ENCODE measurements around the gene CDHR2. TPM values are rescaled to one million over a fixed set of nuclear protein-coding genes. Genes with fewer than 3 reads are reported as not detected.
A peak's percentile ranks its signal among the peaks of the same experiment; 100 is the strongest.
"Not testable (repeated sequence)": the region's sequence is repeated elsewhere in the genome, so short reads cannot be mapped to it uniquely, and the experiment has no call there.

The CDHR2 gene
- polyA plus RNA-seq, 3 donors from 2014 or later, result not detected

DNA sequence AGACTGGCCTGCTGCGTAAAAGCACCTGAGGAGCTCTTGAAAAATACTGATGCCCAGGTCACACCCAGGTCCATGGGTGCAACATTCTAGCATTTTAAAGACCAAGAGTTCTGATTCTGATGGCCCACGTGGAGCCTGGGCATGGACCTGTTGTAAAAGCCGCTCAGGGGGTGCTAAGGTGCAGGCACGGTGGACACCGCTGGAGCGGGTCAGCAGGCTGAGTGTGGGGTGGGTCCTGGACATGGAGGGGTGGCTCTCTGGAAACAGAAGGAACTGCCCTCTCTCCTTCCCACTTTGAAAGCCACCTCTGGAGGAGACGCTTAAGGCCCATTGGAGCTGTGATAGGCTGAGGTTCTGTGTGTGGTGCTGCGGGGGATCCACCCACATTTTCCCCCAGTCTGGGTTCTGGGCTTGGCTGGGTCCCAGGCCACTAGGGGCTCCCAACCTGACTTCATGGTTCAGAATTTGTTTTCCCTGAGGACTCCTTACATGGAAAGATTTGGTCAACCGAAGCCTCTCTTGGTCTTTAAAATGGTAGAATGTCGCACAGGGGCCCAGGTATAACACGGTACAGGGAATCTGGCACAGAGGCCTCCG, 44.2 kb downstream of the CDHR2 start:
- peaks cover 6 to 7% of the 10 kb centered on the region in 2 donors for H3K4me1 Mint-ChIP-seq
- H3K4me3 Mint-ChIP-seq, result no peak overlapping the region
- H3K27ac Mint-ChIP-seq, result no peak overlapping the region
- H3K36me3 Mint-ChIP-seq, result no peaks in the 10 kb centered on the region
- peaks cover 0 to 11% (median 3%) of the 10 kb centered on the region in 3 donors for H3K27me3 Mint-ChIP-seq (ENCODE audit: low read depth in 3 of 3)
- H3K9me3 Mint-ChIP-seq, result peaks cover 0 to 2% (median 0%) of the 10 kb centered on the region in 6 donors
- DNase-seq, result no peak

DNA sequence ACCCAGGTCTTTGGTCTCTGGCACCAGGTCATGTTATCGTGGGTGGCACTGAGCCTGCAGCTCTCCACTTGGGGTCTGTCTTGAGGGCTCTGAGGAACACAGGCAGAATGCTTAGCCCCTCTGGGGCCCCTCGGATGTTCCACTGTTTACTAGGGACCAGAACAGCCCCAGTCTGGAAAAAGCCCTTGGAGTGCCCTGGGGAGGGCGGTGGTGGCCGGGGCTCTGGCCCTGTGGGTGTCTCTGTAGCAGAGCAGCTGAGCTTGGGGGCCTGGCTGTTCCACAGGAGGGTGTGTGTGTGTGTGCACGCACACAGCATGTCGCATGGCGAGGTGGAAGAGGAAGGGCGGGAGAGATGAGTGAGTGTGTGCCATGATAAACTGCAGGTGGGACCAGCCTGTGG, 45.4 kb downstream of the CDHR2 start:
- Mint-ChIP-seq H3K27me3 (ENCODE audit: low read depth in 3 of 3) (peaks cover 0 to 11% (median 4%) of the 10 kb centered on the region in 3 donors), H3K4me1 (peaks cover 7% of the 10 kb centered on the region in 2 donors), H3K4me3 (peak overlapping the region in 1 of 5 donors; percentile 38), H3K27ac (no peak overlapping the region), H3K36me3 (no peaks in the 10 kb centered on the region), H3K9me3 (peaks cover 0 to 2% (median 0%) of the 10 kb centered on the region in 6 donors)
- DNase-seq, result no peak

DNA sequence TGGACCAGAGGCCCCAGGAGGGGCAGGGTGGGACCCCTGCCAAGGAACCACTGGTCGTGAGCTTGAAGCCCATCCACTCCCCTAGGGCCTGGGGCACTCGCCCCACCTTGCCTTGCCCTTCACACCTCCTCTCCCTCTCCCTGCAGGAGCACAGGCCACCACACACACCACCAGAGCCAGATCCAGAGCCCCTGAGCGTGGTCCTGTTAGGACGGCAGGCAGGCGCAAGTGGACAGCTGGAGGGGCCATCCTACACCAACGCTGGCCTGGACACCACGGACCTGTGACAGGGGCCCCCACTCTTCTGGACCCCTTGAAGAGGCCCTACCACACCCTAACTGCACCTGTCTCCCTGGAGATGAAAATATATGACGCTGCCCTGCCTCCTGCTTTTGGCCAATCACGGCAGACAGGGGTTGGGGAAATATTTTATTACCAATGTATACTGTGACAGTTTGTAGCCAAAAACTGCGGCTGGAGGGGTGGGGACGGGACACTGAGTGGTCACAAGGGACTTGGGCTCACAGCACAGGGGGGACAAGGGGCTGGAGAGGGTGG, 46.3 kb downstream of the CDHR2 start:
- DNase-seq, result no peak
- peaks cover 7% of the 10 kb centered on the region in 2 donors for H3K4me1 Mint-ChIP-seq
- H3K4me3 Mint-ChIP-seq, result no peak overlapping the region
- peaks cover 0 to 11% (median 6%) of the 10 kb centered on the region in 3 donors for H3K27me3 Mint-ChIP-seq (ENCODE audit: low read depth in 3 of 3)
- H3K27ac Mint-ChIP-seq, result no peak overlapping the region
- H3K36me3 Mint-ChIP-seq, result no peaks in the 10 kb centered on the region
- H3K9me3 Mint-ChIP-seq, result peaks cover 0 to 2% (median 0%) of the 10 kb centered on the region in 6 donors

DNA sequence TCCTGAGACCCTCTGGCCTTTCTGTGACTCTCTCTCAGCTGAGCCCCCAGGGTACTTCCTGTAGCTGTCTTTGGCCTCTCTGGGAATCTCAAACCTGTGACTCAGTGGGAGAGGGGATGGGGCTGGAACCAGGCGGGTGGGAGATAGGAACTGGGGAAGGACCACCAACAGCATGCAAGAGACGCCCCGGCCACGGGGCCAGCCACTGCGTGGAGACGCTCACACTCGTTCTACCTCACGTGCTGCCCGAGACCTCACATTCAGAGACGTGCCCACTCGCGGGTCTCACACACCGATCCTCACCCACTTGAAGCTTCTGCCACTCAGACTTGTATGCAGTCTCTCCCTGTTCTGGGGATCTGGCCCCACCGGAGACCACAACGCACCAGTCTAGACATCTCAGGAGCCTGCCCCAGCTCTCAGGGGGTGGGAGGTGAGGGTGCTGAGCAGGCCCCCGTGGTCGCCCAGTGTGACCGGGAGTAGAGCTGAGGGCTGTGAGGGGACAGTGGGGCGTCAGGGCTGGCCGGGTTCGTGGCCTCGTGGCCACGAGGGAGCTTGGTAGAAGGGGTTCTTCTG, 47.0 kb downstream of the CDHR2 start:
- no peak for DNase-seq

DNA sequence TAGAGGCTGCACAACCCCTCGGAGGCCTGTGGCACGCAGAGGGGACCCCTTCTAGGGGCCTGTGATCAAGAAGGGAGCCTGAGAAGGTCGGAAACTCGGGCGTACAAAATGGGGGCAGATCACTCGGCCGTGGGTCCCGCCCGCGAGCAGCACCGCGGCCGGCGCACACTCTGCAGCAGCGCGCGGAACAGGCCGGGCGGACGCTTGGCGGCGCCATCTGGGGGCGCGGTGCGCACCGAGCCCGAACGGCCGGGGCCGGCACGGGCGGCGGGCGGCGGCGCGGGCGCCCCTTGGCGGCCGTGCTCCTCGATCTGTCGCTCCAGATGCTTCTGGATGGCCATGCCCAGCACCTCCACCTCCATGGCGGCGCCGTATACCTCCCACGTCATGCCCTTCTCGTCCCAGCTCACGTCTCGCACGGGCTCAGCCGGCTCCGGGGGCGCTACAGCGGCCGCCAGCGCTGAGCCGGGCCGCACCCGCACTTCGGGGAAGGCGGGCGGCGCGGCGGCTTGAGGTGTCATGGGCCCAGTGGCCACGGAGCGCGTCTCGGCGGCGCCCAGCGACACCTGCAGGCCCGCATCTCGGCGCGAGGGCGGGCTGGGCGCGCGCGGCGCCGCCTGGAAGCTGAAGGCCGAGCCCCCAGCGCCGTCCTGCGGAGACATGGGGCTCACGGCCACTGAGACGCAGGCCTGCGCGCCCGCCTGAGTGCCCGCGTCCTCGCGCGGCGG, 47.7 kb downstream of the CDHR2 start:
- DNase-seq, result peak; percentile 45 to 57 (median 55)
- Mint-ChIP-seq H3K9me3 (peaks cover 0 to 2% (median 0%) of the 10 kb centered on the region in 6 donors), H3K36me3 (no peaks in the 10 kb centered on the region), H3K4me1 (peaks cover 7% of the 10 kb centered on the region in 2 donors), H3K4me3 (peak overlapping the region; percentile 55 to 86 (median 78)), H3K27me3 (ENCODE audit: low read depth in 3 of 3) (peaks cover 0 to 11% (median 6%) of the 10 kb centered on the region in 3 donors), H3K27ac (no peak overlapping the region)

More for the DNA sequence above, 47.0 kb downstream of the CDHR2 start:
- H3K27ac Mint-ChIP-seq, result no peak overlapping the region
- H3K27me3 Mint-ChIP-seq (ENCODE audit: low read depth in 3 of 3), result peaks cover 0 to 11% (median 6%) of the 10 kb centered on the region in 3 donors
- no peaks in the 10 kb centered on the region for H3K36me3 Mint-ChIP-seq
- peaks cover 7% of the 10 kb centered on the region in 2 donors for H3K4me1 Mint-ChIP-seq
- H3K9me3 Mint-ChIP-seq, result peaks cover 0 to 2% (median 0%) of the 10 kb centered on the region in 6 donors
- peak overlapping the region; percentile 55 to 86 (median 78) for H3K4me3 Mint-ChIP-seq

DNA sequence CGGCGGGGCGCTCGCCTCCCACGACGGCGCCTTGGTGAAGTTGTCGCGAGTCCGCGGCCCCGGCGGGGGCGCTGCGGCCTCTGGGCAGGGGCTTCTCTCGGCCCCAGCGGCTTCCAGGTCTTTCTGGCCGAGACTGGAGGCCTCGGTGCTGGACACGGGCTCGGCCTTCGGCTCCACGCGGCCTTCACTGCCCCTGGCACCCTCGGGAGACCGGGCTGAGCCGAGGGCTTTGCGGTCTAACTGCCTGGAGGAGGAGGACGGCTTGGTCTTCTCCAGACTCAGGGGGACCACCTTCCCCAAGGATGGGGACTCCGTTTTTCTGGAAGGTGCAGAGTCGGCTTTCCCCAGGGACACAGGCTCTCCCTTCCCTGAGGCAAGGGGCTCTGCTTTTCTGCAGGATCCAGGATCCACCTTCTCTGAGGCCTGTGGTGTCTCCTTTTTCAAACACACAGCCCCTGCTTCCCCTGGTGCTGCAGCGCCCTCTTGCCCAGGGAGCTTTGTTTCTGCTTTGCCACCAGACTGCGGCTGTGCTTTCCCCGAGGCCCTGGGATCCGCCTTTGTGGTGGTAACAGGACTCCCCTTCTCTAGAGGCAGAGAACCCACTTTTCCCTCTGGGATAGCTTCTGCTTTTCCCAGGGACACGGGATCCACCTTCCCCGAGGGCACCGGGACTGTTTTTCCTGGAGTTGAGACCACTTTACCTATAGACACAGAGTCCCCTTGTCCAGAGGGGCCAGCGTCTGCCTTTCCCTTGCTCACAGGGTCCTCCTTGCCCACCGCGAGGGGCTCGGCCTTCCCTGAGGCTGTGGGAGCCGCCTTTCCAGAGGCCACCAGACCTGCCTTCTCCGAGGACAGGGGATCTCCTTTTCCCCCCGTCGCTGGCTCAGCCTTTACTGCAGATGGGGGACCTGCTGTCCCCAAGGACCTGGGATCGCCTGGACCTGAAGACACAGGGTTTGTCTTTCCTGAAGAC, 48.6 kb downstream of the CDHR2 start:
- Mint-ChIP-seq H3K27me3 (ENCODE audit: low read depth in 3 of 3) (peaks cover 0 to 15% (median 6%) of the 10 kb centered on the region in 3 donors), H3K9me3 (peaks cover 0 to 2% (median 0%) of the 10 kb centered on the region in 6 donors), H3K27ac (no peak overlapping the region), H3K4me1 (peaks cover 7% of the 10 kb centered on the region in 2 donors), H3K4me3 (peak overlapping the region; percentile 18 to 60 (median 46)), H3K36me3 (no peaks in the 10 kb centered on the region)
- DNase-seq, result no peak

DNA sequence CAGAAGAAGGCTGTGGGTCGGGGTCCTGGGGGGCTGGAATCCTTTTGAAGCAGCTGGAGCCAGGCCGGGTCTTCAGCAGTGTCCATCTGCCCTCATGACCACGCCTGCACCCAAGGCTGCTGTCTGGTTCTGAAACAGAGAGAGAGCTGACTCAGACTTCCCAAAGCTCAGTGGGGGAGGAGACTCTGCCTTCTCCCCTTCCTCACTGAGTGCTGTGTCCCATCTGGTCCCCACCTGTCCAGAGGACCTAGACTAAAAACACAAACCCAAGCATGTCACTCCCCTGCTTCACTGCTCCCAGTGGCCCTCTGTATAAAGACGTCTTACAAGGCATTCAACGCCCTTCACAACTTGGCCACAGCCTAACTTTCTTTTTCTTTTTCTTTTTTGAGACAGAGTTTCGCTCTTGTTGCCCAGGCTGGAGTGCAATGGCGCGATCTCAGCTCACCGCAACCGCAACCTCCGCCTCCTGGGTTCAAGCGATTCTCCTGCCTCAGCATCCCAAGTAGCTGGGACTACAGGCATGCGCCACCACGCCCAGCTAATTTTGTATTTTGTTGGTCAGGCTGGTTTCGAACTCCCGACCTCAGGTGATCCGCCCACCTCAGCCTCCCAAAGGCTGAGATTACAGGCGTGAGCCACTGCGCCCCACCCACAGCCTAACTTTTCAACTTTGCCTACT, 50.7 kb downstream of the CDHR2 start:
- not testable (repeated sequence) for H3K36me3 Mint-ChIP-seq, H3K9me3 Mint-ChIP-seq, H3K4me3 Mint-ChIP-seq, H3K27ac Mint-ChIP-seq, H3K4me1 Mint-ChIP-seq, DNase-seq
- H3K27me3 Mint-ChIP-seq (ENCODE audit: low read depth in 3 of 3), result peaks cover 0 to 10% (median 4%) of the 10 kb centered on the region in 3 donors

DNA sequence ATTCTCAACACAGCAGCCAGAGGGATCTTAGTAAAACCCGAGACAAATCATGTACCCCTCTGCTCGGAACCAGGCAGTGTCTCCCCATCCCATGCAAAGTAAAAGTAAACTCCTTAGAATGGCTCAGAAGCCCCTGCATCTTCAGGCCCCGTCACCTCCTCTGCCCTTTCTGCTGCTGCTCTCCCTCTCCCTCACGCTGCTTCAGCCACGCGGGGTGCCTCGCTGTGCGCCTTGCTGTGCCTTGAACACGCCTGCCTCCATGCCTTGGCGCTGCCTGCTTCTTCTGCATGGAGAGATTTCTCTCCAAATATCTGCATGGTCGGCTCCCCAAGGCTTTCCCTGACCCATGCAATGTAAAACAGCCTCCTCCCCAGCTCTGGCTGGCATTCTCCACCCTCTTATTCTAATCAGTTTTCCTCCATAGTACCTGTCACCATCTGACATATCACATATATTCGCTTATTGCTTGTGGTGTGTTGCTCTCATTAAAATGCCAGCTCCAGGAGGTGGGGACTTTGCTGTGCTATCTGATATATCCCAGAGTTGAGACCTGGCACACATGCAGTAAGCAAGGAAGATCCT, 52.9 kb downstream of the CDHR2 start:
- no peak for DNase-seq
- H3K36me3 Mint-ChIP-seq, result no peaks in the 10 kb centered on the region
- peaks cover 0 to 7% (median 4%) of the 10 kb centered on the region in 3 donors for H3K27me3 Mint-ChIP-seq (ENCODE audit: low read depth in 3 of 3)
- H3K9me3 Mint-ChIP-seq, result no peaks in the 10 kb centered on the region
- H3K27ac Mint-ChIP-seq, result no peak overlapping the region
- H3K4me1 Mint-ChIP-seq, result peaks cover 0 to 1% of the 10 kb centered on the region in 2 donors
- no peak overlapping the region for H3K4me3 Mint-ChIP-seq

DNA sequence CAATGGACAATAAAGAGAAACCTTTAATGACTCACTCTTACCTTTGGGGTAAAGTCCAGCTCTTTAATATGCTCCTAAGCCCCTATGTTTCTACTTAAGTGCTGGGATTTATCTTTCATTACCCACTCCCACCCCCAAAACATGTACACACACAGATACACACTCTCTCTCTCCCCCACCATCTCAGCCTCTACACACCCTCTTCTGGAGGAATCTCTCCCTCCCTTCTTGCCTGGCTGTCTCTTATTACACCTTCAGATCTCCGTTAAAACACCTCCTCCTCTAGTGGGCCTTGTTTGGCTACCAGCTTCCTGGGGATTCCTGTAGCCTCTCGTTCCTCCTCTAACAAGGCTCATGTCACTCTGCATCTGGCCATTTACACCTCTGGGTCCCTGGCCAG, 53.9 kb downstream of the CDHR2 start:
- peaks cover 0 to 1% of the 10 kb centered on the region in 2 donors for H3K4me1 Mint-ChIP-seq
- H3K27me3 Mint-ChIP-seq (ENCODE audit: low read depth in 3 of 3), result peaks cover 0 to 6% (median 4%) of the 10 kb centered on the region in 3 donors
- H3K36me3 Mint-ChIP-seq, result no peaks in the 10 kb centered on the region
- no peak overlapping the region for H3K27ac Mint-ChIP-seq
- no peaks in the 10 kb centered on the region for H3K9me3 Mint-ChIP-seq
- H3K4me3 Mint-ChIP-seq, result no peak overlapping the region
- no peak for DNase-seq

DNA sequence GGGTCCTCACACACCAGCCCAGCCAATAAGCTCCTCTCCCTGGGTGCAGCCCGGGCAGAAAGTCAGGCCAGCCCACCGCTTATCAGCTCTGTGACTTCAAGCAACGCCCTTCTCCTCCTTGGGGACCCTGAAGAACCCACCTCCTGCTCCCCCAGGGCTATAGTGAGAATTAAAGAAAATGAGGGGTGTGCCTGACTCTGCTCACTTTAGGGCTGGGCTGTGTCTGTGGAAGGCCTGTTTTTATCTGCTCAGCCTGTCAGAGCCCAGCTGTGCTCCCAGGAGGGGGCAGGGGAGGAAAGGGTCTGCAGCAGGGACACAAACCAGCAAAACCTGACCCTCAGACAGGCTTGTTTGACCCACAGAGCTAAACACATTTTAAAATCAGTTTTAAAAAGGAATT, 56.9 kb downstream of the CDHR2 start:
- H3K36me3 Mint-ChIP-seq, result no peaks in the 10 kb centered on the region

DNA sequence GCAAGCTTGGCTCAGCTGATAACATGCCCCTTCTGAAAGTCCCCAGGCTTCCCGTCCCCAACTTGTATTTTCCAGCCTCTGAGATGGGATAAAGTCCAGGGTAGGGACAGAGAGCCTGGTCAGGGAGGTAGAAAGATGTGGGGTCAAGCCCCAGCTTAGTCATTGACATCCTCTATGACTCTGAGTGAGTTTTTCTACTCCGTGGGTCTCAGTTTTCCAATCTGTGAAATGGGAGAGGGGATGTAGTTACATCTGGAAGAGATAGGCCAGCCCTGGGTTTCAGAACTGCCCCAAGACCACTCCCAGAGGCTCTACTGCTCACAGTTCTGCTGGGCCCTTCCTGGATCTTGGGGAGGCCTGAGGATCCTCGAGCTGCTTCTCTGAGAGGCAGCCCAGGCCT, 57.7 kb downstream of the CDHR2 start:
- Mint-ChIP-seq H3K27me3 (ENCODE audit: low read depth in 3 of 3) (peaks cover 6 to 20% (median 16%) of the 10 kb centered on the region in 3 donors), H3K4me3 (no peak overlapping the region), H3K27ac (no peak overlapping the region), H3K4me1 (peaks cover 10 to 15% of the 10 kb centered on the region in 2 donors), H3K36me3 (no peaks in the 10 kb centered on the region), H3K9me3 (peaks cover 0 to 1% (median 0%) of the 10 kb centered on the region in 6 donors)
- no peak for DNase-seq

More for the DNA sequence above, 56.9 kb downstream of the CDHR2 start:
- no peak overlapping the region for H3K4me3 Mint-ChIP-seq
- no peak for DNase-seq
- H3K4me1 Mint-ChIP-seq, result peaks cover 10 to 14% of the 10 kb centered on the region in 2 donors
- H3K27me3 Mint-ChIP-seq (ENCODE audit: low read depth in 3 of 3), result peaks cover 6 to 15% (median 11%) of the 10 kb centered on the region in 3 donors
- H3K27ac Mint-ChIP-seq, result no peak overlapping the region
- H3K9me3 Mint-ChIP-seq, result peaks cover 0 to 1% (median 0%) of the 10 kb centered on the region in 6 donors

DNA sequence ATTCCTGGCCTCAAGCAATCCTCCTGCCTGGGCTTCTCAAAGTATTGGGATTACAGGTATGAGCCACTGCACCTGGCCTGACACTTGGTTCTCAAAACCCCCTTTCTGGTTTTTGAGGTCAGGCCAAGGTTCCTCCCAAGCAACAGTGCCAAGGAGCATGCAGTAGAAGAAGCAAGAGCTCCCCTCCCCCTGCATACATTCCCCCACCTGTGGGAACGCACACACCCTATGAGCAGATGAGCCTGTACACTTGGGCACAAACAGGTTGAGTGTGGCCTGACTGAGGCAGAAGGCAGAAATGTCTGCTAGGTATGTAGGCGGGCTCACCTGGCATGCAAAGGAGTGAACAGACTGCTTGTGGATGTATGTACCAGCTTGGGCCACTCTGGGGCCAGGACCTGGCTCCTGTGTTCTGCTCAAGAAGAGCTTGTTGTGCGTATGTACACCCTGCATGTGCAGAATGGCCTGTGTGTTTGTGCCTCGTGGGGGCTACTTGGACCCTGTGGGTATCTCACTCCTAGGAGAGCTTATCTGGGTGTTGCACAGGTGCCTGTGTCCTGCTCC, 59.1 kb downstream of the CDHR2 start:
- H3K36me3 Mint-ChIP-seq, result no peaks in the 10 kb centered on the region
- peak overlapping the region; percentile 85 to 94 (median 87) for H3K4me3 Mint-ChIP-seq
- peaks cover 0 to 1% (median 0%) of the 10 kb centered on the region in 6 donors for H3K9me3 Mint-ChIP-seq
- no peak overlapping the region for H3K27ac Mint-ChIP-seq
- H3K27me3 Mint-ChIP-seq (ENCODE audit: low read depth in 3 of 3), result peaks cover 6 to 22% (median 20%) of the 10 kb centered on the region in 3 donors
- DNase-seq, result no peak
- peaks cover 10 to 15% of the 10 kb centered on the region in 2 donors for H3K4me1 Mint-ChIP-seq
